Right lobe of liver (tissue), 6 donors: ENCODE data around the gene MISP3. TPM values are rescaled to one million over a fixed set of nuclear protein-coding genes. Genes with fewer than 3 reads are reported as not detected.

Experiments
- ATAC-seq, 4 donors: fragments of 200-7000 bp; cut with Tn5 transposase; one replicate each; pipeline ENCODE4 v1.9.1; 2020; ENCODE audit warnings: mild to moderate bottlenecking in 4 of 4, moderate library complexity in 4 of 4
- DNase-seq, 3 donors: peaks; one replicate each; pipeline ENCODE4 v3.0.0-alpha.2; 2020
- H3K27ac ChIP-seq, 3 donors: fragments of 200-600 bp; one replicate each; pipeline ENCODE4 v1.8.0; 2022
- H3K27me3 ChIP-seq, 2 donors: fragments of 200-600 bp; one replicate each; pipeline ENCODE4 v1.8.0; 2022
- H3K36me3 ChIP-seq, 4 donors: fragments of 200-600 bp; sonication (generic) in 1 of 4; one replicate each; pipeline versions ENCODE4 v1.5.1 to v1.8.0; 2017 to 2022; ENCODE audit warnings: control low read depth in 1 of 4
- H3K4me1 ChIP-seq, 4 donors: fragments of 200-600 bp; sonication (generic) in 1 of 4; one replicate each; pipeline versions ENCODE4 v1.5.1 to v1.8.0; 2017 to 2022; ENCODE audit warnings: control low read depth in 1 of 4
- H3K4me3 ChIP-seq, 3 donors: fragments of 200-600 bp; one replicate each; pipeline ENCODE4 v1.8.0; 2022
- H3K9me3 ChIP-seq, 4 donors: fragments of 200-600 bp; sonication (generic) in 1 of 4; one replicate each; pipeline versions ENCODE4 v1.5.1 to v1.8.0; 2017 to 2022; ENCODE audit warnings: control low read depth in 1 of 4
- POLR2A ChIP-seq: fragments of 450-650 bp; IDR thresholded peaks from one replicate; pipeline ENCODE4 v1.6.1; 2017; ENCODE audit warnings: antibody characterized with exemption, mild to moderate bottlenecking
- WGBS: methylation state at CpG from one replicate; pipeline ENCODE4 v1.1.6; 2018; ENCODE audit warnings: low coverage, low lambda C conversion rate; ENCODE audit not compliant: insufficient coverage; ENCODE audit errors: missing lambda C conversion rate; 5-methylcytosine and 5-hydroxymethylcytosine counted together
- intact Hi-C, 2 donors: fragments of 100-400 bp; cut with DNase I; formaldehyde crosslinking; loops; one replicate each; pipeline versions ENCODE4 v1.11.2 to v1.14.1; 2022
- total RNA-seq, 6 experiments: library from RNA; depleted of rRNA in 2 of 6; stranded (reverse); fragments of >200 nt in 2 of 6; fragmentation: NEBNext Ultra II Directional in 3 of 6; extraction: Animal tissue kit (Norgen Biotek cat#: 25700) in 3 of 6; gene quantifications; one replicate each; pipeline versions ENCODE4 v1.1.0 to v1.2.4, GENCODE V29; 2016 to 2023
- TF ChIP-seq, protein P1 (sequence below), 4 donors: fragments of 200-600 bp in 3 of 4; fragments of 450-650 bp in 1 of 4; IDR thresholded peaks; one replicate each; pipeline versions ENCODE4 v1.5.1 to v1.8.0; 2016 to 2022; ENCODE audit warnings: antibody characterized with exemption in 4 of 4, mild to moderate bottlenecking in 2 of 4
- donor health status: DM: no; HTN: yes; CAD: no.
- donor health status: DM: no; HTN: no; CAD: no.
- donor health status: DM: no; HTN: no; CAD: no.
- donor health status: DM: no; HTN: yes; CAD: no.
- donor health status: DM: no; HTN: yes; CAD: no.

MISP3 gene
- total RNA-seq, 6 experiments from 2014 or later: 3.6 to 12.0 (median 6.1) TPM

DNA sequence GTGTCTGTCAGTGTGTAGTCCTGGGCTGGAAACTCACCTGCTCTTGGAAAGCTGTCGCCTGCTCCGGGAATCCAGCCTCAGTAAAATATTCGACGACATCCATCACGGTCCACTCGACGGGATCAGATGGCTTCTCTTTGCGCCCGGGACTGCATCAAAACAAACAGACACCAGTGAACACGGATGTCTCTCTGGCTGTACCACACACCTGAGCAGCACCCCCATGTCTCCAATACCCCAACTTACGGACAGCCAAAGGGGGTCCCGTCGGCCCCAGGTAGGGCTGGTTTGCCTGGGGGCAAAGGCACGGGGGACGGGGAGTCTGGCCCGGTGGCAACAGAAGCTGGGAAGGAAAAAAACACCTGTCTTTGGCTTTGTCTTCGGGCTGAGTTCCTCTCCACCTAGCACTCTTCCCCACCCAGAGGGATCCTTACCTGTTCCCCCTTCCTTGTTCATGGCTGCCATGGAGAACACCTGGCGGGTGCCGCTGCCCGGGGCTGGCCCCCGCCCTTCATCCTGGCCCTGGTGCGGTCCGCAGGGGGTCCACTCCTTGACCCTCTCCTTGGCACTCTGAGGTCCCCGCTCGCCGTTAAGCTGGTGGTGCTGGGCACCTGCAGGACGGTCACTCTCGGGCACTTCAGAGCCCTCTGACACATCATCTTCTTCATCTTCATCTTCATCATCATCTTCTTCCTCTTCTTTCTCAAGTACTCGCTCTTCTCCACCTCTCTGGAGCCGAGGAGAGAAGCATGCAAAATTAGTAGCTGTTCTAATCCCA, 16.2 kb downstream of the MISP3 start:
- H3K4me1 ChIP-seq: peaks cover 0 to 13% (median 0%) of the 10 kb centered on the region in 4 donors
- H3K27me3 ChIP-seq: no peaks in the 10 kb centered on the region
- WGBS: 88% methylated on average over 23 of the region's 30 CpGs
- TF ChIP-seq POLR2A: no peak
- TF ChIP-seq, protein P1, sequence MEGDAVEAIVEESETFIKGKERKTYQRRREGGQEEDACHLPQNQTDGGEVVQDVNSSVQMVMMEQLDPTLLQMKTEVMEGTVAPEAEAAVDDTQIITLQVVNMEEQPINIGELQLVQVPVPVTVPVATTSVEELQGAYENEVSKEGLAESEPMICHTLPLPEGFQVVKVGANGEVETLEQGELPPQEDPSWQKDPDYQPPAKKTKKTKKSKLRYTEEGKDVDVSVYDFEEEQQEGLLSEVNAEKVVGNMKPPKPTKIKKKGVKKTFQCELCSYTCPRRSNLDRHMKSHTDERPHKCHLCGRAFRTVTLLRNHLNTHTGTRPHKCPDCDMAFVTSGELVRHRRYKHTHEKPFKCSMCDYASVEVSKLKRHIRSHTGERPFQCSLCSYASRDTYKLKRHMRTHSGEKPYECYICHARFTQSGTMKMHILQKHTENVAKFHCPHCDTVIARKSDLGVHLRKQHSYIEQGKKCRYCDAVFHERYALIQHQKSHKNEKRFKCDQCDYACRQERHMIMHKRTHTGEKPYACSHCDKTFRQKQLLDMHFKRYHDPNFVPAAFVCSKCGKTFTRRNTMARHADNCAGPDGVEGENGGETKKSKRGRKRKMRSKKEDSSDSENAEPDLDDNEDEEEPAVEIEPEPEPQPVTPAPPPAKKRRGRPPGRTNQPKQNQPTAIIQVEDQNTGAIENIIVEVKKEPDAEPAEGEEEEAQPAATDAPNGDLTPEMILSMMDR (IDR thresholded peaks at IDR 0.05): no peak
- H3K4me3 ChIP-seq: no peak overlapping the region
- peaks cover 0 to 4% (median 0%) of the 10 kb centered on the region in 4 donors for H3K9me3 ChIP-seq
- DNase-seq (no peak), ATAC-seq (no peak)
- intact Hi-C loops: loop anchor here in 1 of 2 donors (10.0 kb wide), 1 partner anchor 46 kb away; the partner anchor contains the start of gene ASF1B
- no peak overlapping the region for H3K27ac ChIP-seq
- peaks cover 0 to 5% (median under 1%) of the 10 kb centered on the region in 4 donors for H3K36me3 ChIP-seq

DNA sequence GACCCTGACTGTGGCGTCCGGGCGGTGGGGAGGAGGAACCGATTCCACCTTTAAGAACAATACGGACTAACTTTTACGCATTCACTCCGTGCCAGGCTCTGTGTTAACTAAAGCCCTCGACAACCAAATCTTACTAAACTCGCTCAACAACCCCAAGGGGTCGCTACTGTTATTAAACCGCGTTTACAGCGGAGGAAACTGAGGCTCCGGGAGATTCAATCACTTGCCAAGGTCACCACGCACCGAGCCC, 16.8 kb downstream of the MISP3 start:
- no peak for ATAC-seq
- peak overlapping the region in 2 of 3 donors; percentile 18 to 83 for H3K4me3 ChIP-seq
- H3K9me3 ChIP-seq: peaks cover 0 to 4% (median 0%) of the 10 kb centered on the region in 4 donors
- no peak for TF ChIP-seq POLR2A
- TF ChIP-seq, protein P1 (IDR thresholded peaks at IDR 0.05): no peak
- intact Hi-C loops: loop anchor here in 1 of 2 donors (10.0 kb wide), 1 partner anchor 45 kb away; the partner anchor contains the start of gene ASF1B
- DNase-seq: no peak
- peaks cover 0 to 5% (median under 1%) of the 10 kb centered on the region in 4 donors for H3K36me3 ChIP-seq
- no peaks in the 10 kb centered on the region for H3K27me3 ChIP-seq
- peaks cover 0 to 13% (median 0%) of the 10 kb centered on the region in 4 donors for H3K4me1 ChIP-seq
- no peak overlapping the region for H3K27ac ChIP-seq
- 23% methylated on average over 14 of the region's 16 CpGs for WGBS

DNA sequence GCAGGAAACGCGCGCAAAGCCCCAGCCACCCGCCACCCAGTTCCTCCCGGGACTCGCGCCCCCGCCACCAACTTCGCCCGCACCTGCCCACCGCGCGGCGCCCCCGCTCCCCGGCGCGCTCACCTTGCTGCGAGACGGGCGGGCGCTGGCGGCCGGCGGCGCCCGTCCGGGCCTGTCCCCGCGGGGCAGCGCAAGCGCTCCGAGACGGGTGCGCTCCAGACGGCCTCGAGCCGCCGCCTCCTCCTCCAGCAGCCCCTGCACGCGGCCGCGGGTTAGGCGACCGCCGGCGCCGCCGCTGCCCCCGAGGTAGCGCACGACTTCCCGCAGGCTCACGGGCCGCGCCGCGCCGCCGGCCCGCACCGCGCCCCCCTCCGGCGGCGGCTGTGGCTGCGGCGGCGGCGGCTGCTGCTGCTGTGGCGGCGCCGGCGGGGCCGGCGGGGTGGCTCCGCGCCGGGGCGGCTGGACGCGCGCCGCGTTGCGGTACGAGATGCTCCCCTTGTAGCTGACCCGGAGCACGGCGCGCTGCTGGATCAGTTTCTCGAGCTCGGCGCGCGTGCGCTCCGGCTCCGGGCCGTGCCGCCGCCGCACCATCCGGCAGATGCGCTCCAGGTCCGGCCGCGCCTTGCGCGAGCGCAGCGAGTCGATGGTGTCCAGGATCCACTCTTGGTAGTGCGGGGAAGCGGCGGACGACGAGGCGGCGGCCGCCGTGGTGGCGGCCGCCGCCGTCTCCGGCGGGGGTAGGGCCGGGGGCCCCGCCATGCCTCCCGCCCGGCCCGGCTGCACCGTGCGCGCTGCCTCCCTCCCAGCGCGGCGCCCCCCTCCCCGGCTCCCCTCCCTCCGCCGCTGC, 17.3 kb downstream of the MISP3 start:
- ATAC-seq (peak in 2 of 4 donors; percentile 4 to 8), DNase-seq (peak in 2 of 3 donors; percentile 58 to 73)
- intact Hi-C loops: loop anchor here in 1 of 2 donors (10.0 kb wide), 1 partner anchor 45 kb away; the partner anchor contains the start of gene ASF1B
- Histone ChIP-seq H3K4me1 (peaks cover 0 to 10% (median 0%) of the 10 kb centered on the region in 4 donors), H3K4me3 (peak overlapping the region; percentile 34 to 83 (median 70)), H3K27me3 (no peaks in the 10 kb centered on the region), H3K27ac (peak overlapping the region in 1 of 3 donors; percentile 51), H3K9me3 (peaks cover 0 to 4% (median 0%) of the 10 kb centered on the region in 4 donors), H3K36me3 (peaks cover 0 to 5% (median under 1%) of the 10 kb centered on the region in 4 donors)
- 0% methylated on average over 5 of the region's 142 CpGs for WGBS
- TF ChIP-seq POLR2A: no peak
- TF ChIP-seq, protein P1 (IDR thresholded peaks at IDR 0.05): peak in 1 of 4 donors; percentile 15

DNA sequence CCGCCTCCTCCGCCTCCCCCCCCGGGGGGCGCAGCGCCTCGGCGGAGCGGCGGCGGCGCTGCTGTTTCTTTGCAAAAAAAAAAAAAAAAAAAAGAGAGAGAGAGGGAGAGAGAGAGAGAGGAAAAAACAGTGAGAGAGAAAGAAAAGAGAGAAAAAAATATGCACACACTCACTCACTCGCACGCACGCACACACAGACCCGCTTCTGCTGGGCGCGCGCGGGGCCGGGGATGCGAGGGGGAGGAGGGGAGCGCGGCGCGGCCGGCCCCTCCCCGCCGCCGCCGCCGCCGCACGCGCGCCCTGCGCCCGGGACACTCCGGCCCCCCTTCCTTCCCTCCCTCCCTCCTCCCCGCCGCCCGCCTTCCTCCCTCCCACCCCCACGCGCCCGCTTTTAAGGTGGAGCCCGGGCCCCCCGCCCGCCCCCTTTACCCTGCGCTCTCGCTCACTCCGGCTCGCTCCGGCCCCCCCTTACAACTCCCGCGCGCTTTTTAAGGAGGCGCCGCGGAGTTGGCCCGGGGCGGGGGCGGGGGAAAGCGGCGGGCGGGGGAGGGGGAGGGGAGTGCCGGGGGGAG, 18.0 kb downstream of the MISP3 start, which contains the start of gene SAMD1:
TSS of gene SAMD1 (minus strand) at position 243 of the 572 bp plus-strand sequence.
- DNase-seq: peak; percentile 92 to 94 (median 92)
- intact Hi-C loops: no loop called here
- H3K9me3 ChIP-seq: peaks cover 0 to 4% (median 0%) of the 10 kb centered on the region in 4 donors
- H3K27me3 ChIP-seq: no peaks in the 10 kb centered on the region
- peaks cover 0 to 5% (median under 1%) of the 10 kb centered on the region in 4 donors for H3K36me3 ChIP-seq
- peak within 1 kb of the TSS; percentile 70 to 83 (median 75) for H3K4me3 ChIP-seq
- TF ChIP-seq, protein P1 (IDR thresholded peaks at IDR 0.05): no peak
- peaks cover 0 to 3% (median 0%) of the 10 kb centered on the region in 4 donors for H3K4me1 ChIP-seq
- ATAC-seq: peak; percentile 63 to 75 (median 66)
- 0% methylated on average over 12 of the region's 65 CpGs for WGBS
- H3K27ac ChIP-seq: peak within 1 kb of the TSS; percentile 79 to 94 (median 86)
